NCI-H2227 (cell line): ENCODE results near the gene MACROD2.
"Not testable (repeated sequence)": the region's sequence is repeated elsewhere in the genome, so short reads cannot be mapped to it uniquely, and the experiment has no call there.

Source experiments
- DNase-seq: peaks from one replicate; lab custom pipeline; 2025; ENCODE audit not compliant: unreplicated experiment; lab: John Stamatoyannopoulos, UW

MACROD2 gene

GRCh38 chr20:16005021-16005914, 2010.0 kb downstream of the MACROD2 start:
- no peak for DNase-seq

GRCh38 chr20:16005915-16006493, 2010.7 kb downstream of the MACROD2 start:
- no peak for DNase-seq

GRCh38 chr20:16007164-16007563, 2011.8 kb downstream of the MACROD2 start:
- DNase-seq, result no peak

- no peak for DNase-seq
These were observed 2012.6 kb downstream of the MACROD2 start for GRCh38 chr20:16007962-16008361.

GRCh38 chr20:16011056-16011455, 2015.7 kb downstream of the MACROD2 start:
- no peak for DNase-seq

- DNase-seq, result no peak
These were observed 2016.2 kb downstream of the MACROD2 start for GRCh38 chr20:16011519-16011918.

- DNase-seq, result not testable (repeated sequence)
These were observed 2017.6 kb downstream of the MACROD2 start for GRCh38 chr20:16012934-16013333.

GRCh38 chr20:16013631-16014030, 2018.3 kb downstream of the MACROD2 start:
- no peak for DNase-seq

- DNase-seq, result no peak
These were observed 2019.1 kb downstream of the MACROD2 start for GRCh38 chr20:16014436-16014835.

- no peak for DNase-seq
These were observed 2022.3 kb downstream of the MACROD2 start for GRCh38 chr20:16017656-16018055.

- DNase-seq, result no peak
These were observed 2023.6 kb downstream of the MACROD2 start for GRCh38 chr20:16018881-16019280.

- DNase-seq, result no peak
These were observed 2025.7 kb downstream of the MACROD2 start for GRCh38 chr20:16020971-16021370.

GRCh38 chr20:16025084-16025483, 2029.8 kb downstream of the MACROD2 start:
- peak; percentile 3 for DNase-seq

- no peak for DNase-seq
These were observed 2032.4 kb downstream of the MACROD2 start for GRCh38 chr20:16027686-16028085.

- no peak for DNase-seq
These were observed 2033.6 kb downstream of the MACROD2 start for GRCh38 chr20:16028923-16029322.

- no peak for DNase-seq
These were observed 2034.9 kb downstream of the MACROD2 start for GRCh38 chr20:16030253-16030652.

- no peak for DNase-seq
These were observed 2040.3 kb downstream of the MACROD2 start for GRCh38 chr20:16035576-16035975.

GRCh38 chr20:16036331-16036730, 2041.0 kb downstream of the MACROD2 start:
- DNase-seq, result no peak

- no peak for DNase-seq
These were observed 2045.4 kb downstream of the MACROD2 start for GRCh38 chr20:16040742-16041141.

- no peak for DNase-seq
These were observed 2047.4 kb downstream of the MACROD2 start for GRCh38 chr20:16042731-16043130.

GRCh38 chr20:16043931-16044330, 2048.6 kb downstream of the MACROD2 start:
- DNase-seq, result no peak

- no peak for DNase-seq
These were observed 2053.6 kb downstream of the MACROD2 start for GRCh38 chr20:16048876-16049275.
